Renal cortical epithelial cell (primary cell): ENCODE results near the gene APLP1. TPM values are rescaled to one million over a fixed set of nuclear protein-coding genes. Genes with fewer than 3 reads are reported as not detected.
"Not testable (repeated sequence)": the region's sequence is repeated elsewhere in the genome, so short reads cannot be mapped to it uniquely, and the experiment has no call there.

Source experiments
- DNase-seq: peaks from one replicate; pipeline ENCODE4 v3.0.0-alpha.2; 2011; ENCODE audit warnings: low read depth
- total RNA-seq: library from RNA; depleted of rRNA; stranded (reverse); fragments of >200 nt; gene quantifications from 2 replicates; pipeline ENCODE4 v1.2.3, GENCODE V29; 2014

Gene APLP1
- total RNA-seq, 1 donor from 2014 or later, result 2.9 TPM

GRCh38 chr19:35904311-35905068 is 36.1 kb downstream of the APLP1 start:
- DNase-seq, result no peak

GRCh38 chr19:35905178-35905727 is 36.9 kb downstream of the APLP1 start:
- DNase-seq, result no peak

- DNase-seq, result no peak
Measured at GRCh38 chr19:35907377-35907745, 39.0 kb downstream of the APLP1 start.

DNA sequence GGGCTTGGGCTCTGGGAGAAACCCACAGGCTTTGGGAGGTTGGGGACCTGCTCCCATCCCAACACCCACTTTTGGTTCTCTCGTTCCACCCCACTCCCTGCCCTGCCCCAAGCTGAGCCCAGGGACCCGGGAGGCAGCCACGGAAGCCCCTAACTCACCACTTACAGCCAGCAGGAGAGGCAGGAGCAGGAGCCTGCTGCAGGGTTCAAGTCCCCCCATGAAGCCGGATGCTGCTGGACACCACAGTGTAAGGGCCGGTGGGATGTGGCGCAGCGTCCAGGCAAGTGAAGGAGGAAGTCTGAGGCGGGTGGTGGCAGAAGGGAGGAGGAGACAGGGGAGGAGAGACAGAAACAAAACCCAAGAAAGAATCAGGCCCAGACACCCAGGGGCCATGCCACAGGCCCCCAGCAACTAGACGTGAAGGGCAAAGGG is 39.7 kb downstream of the APLP1 start, which contains the start of gene TYROBP:
Gene TYROBP, minus strand, starts transcription at position 286 of the 432 bp plus-strand sequence. Its CDS starts 67 bp downstream, at position 219.
- no peak for DNase-seq

DNA sequence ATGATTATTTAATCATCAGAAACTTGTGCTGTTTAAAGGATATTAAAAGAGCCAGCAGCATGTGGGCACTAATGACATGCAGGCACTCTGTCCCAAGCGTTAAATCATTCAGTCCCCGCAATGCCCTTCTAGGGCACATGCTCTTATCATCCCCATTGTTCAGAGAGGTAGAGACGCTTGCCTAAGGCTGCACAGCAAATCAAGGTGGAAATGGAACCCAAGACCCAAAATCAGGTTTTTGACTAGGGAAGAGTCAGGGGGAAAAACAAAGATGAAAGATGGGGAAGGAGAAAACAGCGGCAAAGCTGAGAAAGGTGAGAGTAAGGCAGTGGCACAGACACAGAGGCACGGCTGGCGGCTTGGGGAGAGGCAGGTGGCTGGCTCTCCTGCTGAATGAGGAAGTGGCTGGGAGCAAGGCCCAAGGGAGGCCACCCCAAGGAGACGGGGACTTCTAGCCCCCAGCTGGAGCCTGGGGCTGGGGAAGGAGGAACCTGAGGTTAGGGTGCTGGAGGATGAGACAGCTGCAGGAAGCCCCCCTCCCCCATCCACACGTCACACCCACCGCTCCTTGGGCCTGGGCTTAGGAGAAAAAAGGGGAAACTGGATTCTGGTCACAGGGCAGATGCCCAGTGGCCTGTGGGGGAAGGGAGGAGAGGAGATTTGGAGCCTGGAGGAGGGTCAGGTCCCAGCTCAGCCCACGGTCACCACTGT is 40.8 kb downstream of the APLP1 start:
- no peak for DNase-seq

DNA sequence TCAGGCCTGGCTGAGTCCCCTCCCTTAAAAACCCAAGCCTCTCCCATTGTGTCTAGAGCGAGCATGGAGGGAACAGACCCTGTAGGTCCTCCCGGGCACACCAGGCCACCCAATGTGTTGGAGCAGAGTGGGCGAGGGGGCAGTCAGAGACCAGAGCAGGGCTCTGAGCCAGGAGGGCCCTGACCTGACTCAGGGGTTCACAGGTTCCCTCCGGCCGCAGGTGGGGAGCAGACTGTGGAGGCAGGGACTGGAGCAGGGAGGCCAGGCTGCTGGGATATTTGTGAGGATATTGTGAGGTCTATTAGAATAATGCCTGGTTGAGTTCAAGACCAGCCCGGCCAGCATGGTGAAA is 41.3 kb downstream of the APLP1 start:
- DNase-seq, result no peak

- not testable (repeated sequence) for DNase-seq
Measured at GRCh38 chr19:35910355-35910754, 42.0 kb downstream of the APLP1 start.

DNA sequence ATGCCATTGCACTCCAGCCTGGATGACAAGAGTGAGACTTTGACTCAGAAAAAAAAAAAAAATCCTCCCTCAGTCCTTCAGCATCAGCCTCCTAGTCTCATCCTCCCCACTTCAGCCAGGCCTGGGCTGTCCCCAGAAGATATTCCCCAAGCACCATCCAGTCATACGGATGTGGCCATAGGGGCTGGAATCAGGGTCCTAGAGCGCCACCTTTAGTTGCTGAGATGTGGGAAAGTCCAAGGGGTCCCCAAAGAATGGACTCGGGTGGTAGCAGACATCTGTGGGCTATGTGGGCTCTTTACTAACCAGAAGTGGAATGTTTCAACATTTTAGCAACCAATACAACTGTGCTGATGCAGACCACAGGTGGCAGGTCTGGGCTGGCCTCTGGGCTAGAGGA is 42.8 kb downstream of the APLP1 start:
- DNase-seq, result no peak

GRCh38 chr19:35911790-35912189 is 43.4 kb downstream of the APLP1 start:
- peak; percentile 88 for DNase-seq

- no peak for DNase-seq
Measured at GRCh38 chr19:35913589-35913988, 45.2 kb downstream of the APLP1 start.

DNA sequence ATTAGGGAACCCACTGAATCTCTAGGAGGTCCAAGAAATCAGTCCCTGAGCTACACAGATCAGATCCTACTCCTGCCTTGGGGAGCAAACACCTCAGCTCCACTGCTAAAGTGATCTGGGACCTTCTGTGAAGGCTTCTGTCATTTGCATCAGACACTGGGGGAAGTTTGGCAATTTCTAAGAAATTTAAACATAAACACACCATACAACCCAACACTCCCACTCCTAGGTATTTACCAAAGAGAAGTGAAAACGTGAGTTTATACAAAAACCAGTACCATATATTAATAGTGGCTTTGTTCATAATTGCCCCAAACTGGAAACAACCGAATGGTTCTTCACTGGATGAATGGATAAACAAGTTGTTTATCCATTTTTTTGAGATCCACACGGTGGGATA is 47.1 kb downstream of the APLP1 start:
- no peak for DNase-seq

DNA sequence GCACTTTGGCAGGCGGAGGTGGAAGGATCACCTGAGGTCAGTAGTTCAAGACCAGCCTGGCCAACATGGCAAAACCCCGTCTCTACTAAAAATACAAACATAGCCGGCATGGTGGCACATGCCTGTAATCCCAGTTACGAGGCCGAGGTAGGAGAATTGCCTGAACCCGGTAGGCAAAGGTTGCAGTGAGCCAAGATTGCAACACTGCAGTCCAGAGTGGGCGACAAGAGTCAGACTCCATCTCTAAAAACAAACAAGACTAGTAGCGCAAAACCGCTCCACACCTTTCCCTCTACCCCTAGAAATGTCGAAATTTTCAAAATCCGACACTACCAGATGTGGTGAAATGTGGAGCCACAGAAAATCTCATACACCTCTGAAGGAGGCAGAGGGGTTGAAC is 50.9 kb downstream of the APLP1 start:
- no peak for DNase-seq

- DNase-seq, result no peak
Measured at GRCh38 chr19:35921012-35921411, 52.6 kb downstream of the APLP1 start.

DNA sequence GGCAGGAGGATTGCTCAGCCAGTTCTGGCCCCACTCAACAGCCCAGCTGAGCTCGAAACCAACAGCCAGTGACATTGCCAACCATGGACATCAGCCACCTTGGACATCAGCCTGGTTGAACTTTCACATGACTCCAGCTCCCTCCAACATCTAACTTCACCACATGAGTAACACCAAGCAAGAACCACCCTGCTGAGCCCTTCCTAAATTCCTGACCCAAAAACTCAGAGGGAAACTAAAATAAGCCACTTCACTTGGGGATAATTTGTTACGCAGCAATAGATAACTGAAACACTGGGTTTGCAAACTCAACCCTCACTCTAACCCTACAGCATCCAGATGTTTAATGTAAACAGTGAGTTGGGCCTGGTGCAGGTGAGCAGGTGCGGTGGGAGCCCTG is 57.1 kb downstream of the APLP1 start:
- no peak for DNase-seq

GRCh38 chr19:35928507-35928906 is 60.1 kb downstream of the APLP1 start:
- peak; percentile 34 for DNase-seq

Other genes with a start within 250 kb of the APLP1 start
- gene RBM42, start 239.5 kb upstream of the APLP1 start, total RNA-seq, result 38.9 and 40.0 TPM in 2 replicates
- gene ETV2, start 226.8 kb upstream of the APLP1 start, total RNA-seq, result not detected in 2 replicates
- gene COX6B1, start 220.3 kb upstream of the APLP1 start, total RNA-seq, result 385 and 691 TPM in 2 replicates
- not detected in 2 replicates for gene UPK1A, start 202.1 kb upstream of the APLP1 start, total RNA-seq
- not detected in 2 replicates for gene ZBTB32, start 164.0 kb upstream of the APLP1 start, total RNA-seq
- 4.2 and 26.3 TPM in 2 replicates for gene KMT2B, start 150.6 kb upstream of the APLP1 start, total RNA-seq
- gene IGFLR1, start 126.1 kb upstream of the APLP1 start, total RNA-seq, result 0.52 and 1.8 TPM in 2 replicates
- gene U2AF1L4, start 123.2 kb upstream of the APLP1 start, total RNA-seq, result 5.6 and 7.2 TPM in 2 replicates
- 23.5 and 24.7 TPM in 2 replicates for gene PSENEN, start 122.9 kb upstream of the APLP1 start, total RNA-seq
- gene LIN37, start 120.0 kb upstream of the APLP1 start, total RNA-seq, result 2.6 and 6.4 TPM in 2 replicates
- 0.52 and 0.65 TPM in 2 replicates for gene HSPB6, start 111.5 kb upstream of the APLP1 start, total RNA-seq
- gene PROSER3, start 110.4 kb upstream of the APLP1 start, total RNA-seq, result 4.0 and 7.7 TPM in 2 replicates
- gene ARHGAP33, start 93.0 kb upstream of the APLP1 start, total RNA-seq, result 0.17 and 5.1 TPM in 2 replicates
- 0.20 TPM in 1 of 2 replicates, not detected in the other for gene PRODH2, start 55.7 kb upstream of the APLP1 start, total RNA-seq
- gene NPHS1, start 16.1 kb upstream of the APLP1 start, total RNA-seq, result not detected in 2 replicates
- gene KIRREL2, start 11.7 kb upstream of the APLP1 start, total RNA-seq, result not detected in 2 replicates
- gene NFKBID, start 32.0 kb downstream of the APLP1 start, total RNA-seq, result 4.2 and 8.7 TPM in 2 replicates
- not detected in 2 replicates for gene HCST, start 34.0 kb downstream of the APLP1 start, total RNA-seq
- not detected in 2 replicates for gene TYROBP, start 39.7 kb downstream of the APLP1 start, total RNA-seq
- gene LRFN3, start 67.8 kb downstream of the APLP1 start, total RNA-seq, result 0.52 and 6.3 TPM in 2 replicates
- gene SDHAF1, start 126.6 kb downstream of the APLP1 start, total RNA-seq, result 9.4 and 10.4 TPM in 2 replicates
- 1.0 and 4.5 TPM in 2 replicates for gene SYNE4, start 140.2 kb downstream of the APLP1 start, total RNA-seq
- gene ALKBH6, start 145.6 kb downstream of the APLP1 start, total RNA-seq, result 10.6 and 11.8 TPM in 2 replicates
- 1.2 and 15.2 TPM in 2 replicates for gene CLIP3, start 164.3 kb downstream of the APLP1 start, total RNA-seq
- gene THAP8, start 185.7 kb downstream of the APLP1 start, total RNA-seq, result 3.3 and 3.5 TPM in 2 replicates
- gene WDR62, start 186.3 kb downstream of the APLP1 start, total RNA-seq, result 0.70 and 3.0 TPM in 2 replicates
- gene OVOL3, start 242.6 kb downstream of the APLP1 start, total RNA-seq, result not detected in 2 replicates
- gene POLR2I, start 246.3 kb downstream of the APLP1 start, total RNA-seq, result 38.2 and 49.5 TPM in 2 replicates
- 228 and 291 TPM in 2 replicates for gene TBCB, start 246.9 kb downstream of the APLP1 start, total RNA-seq